Astrocyte of the cerebellum (primary cell): ENCODE data around the gene SKAP1.

Experiments used
- DNase-seq: peaks from one replicate; pipeline ENCODE4 v3.0.0-alpha.2; 2011; ENCODE audit warnings: low read depth
- H3K4me3 ChIP-seq: 2 replicates; pipeline ENCODE4 v1.5.1; 2011; ENCODE audit warnings: mild to moderate bottlenecking, low read depth, low read length, moderate library complexity
- CTCF ChIP-seq: IDR thresholded peaks from 2 replicates; pipeline ENCODE4 v1.5.1; 2012; ENCODE audit warnings: low read length, low read depth, moderate library complexity, mild to moderate bottlenecking; ENCODE audit errors: missing control alignments
- in situ Hi-C: cut with HindIII; loops from 2 replicates; pipeline ENCODE4 v1.10.0; 2017; ENCODE audit warnings: low sequenced_read_pairs

SKAP1 gene

GRCh38 chr17:48110761-48111160, 319.3 kb downstream of the SKAP1 start:
- DNase-seq, result no peak
- no peak overlapping the region for H3K4me3 ChIP-seq
- in situ Hi-C loops, result no loop called here
- no peak for TF ChIP-seq CTCF

GRCh38 chr17:48107137-48108055, 322.6 kb downstream of the SKAP1 start, which contains the start of gene SNX11:
TSS of gene SNX11 (plus strand) at chr17:48107766. CDS start at chr17:48112044, 4,278 bp downstream.
- in situ Hi-C loops, result no loop called here
- peak; percentile 64 for DNase-seq
- peak within 1 kb of the TSS; percentile 93 for H3K4me3 ChIP-seq
- TF ChIP-seq CTCF, result peak; percentile 2

- DNase-seq, result no peak
- H3K4me3 ChIP-seq, result peak overlapping the region; percentile 93
- in situ Hi-C loops, result no loop called here
- TF ChIP-seq CTCF, result no peak
These were observed 323.2 kb downstream of the SKAP1 start for GRCh38 chr17:48106802-48107136.

- DNase-seq, result no peak
- TF ChIP-seq CTCF, result no peak
- in situ Hi-C loops, result no loop called here
- H3K4me3 ChIP-seq, result no peak overlapping the region
These were observed 325.6 kb downstream of the SKAP1 start for GRCh38 chr17:48104440-48104839.

- no peak for TF ChIP-seq CTCF
- in situ Hi-C loops, result no loop called here
- H3K4me3 ChIP-seq, result no peak overlapping the region
- DNase-seq, result no peak
These were observed 327.0 kb downstream of the SKAP1 start for GRCh38 chr17:48102798-48103715.

- no peak overlapping the region for H3K4me3 ChIP-seq
- DNase-seq, result no peak
- TF ChIP-seq CTCF, result no peak
These were observed 327.8 kb downstream of the SKAP1 start for GRCh38 chr17:48102043-48102750.

More at GRCh38 chr17:48102043-48102750, 327.8 kb downstream of the SKAP1 start:
- in situ Hi-C loops, result no loop called here
